DOHH2 (cell line): ENCODE data around the gene PRKCE.

Experiments used
- CTCF ChIP-seq: fragments of 200-600 bp; sonication (generic); IDR thresholded peaks from one replicate; pipeline ENCODE4 v1.5.1; 2014; ENCODE audit warnings: antibody characterized with exemption, mild to moderate bottlenecking, low read depth, low read length; ENCODE audit not compliant: poor library complexity, severe bottlenecking
- EZH2phosphoT487 ChIP-seq: fragments of 200-600 bp; sonication (generic); IDR thresholded peaks from 2 replicates; pipeline ENCODE4 v1.6.1; 2017; ENCODE audit warnings: borderline replicate concordance, mild to moderate bottlenecking, antibody characterized with exemption, low read length, moderate library complexity, mixed read lengths

- TF ChIP-seq CTCF, result no peak
- TF ChIP-seq EZH2phosphoT487, result no peak
Measured at GRCh38 chr2:45928946-45929345, 277.5 kb downstream of the PRKCE start.
